OCI-LY7 (cell line): Measurements from ENCODE around the gene PTCH2.

Experiments used
- CTCF ChIP-seq: fragments of 200-600 bp; sonication (generic); conservative IDR thresholded peaks from 2 replicates; pipeline ENCODE4 v1.5.1; 2014; ENCODE audit warnings: mild to moderate bottlenecking, antibody characterized with exemption, low read length, moderate library complexity, mixed read lengths
- EZH2phosphoT487 ChIP-seq: fragments of 200-600 bp; sonication (generic); IDR thresholded peaks from 2 replicates; pipeline ENCODE4 v1.6.1; 2018; ENCODE audit warnings: low read depth, borderline replicate concordance, mild to moderate bottlenecking, mixed run types, antibody characterized with exemption, low read length, moderate library complexity, mixed read lengths

- no peak for TF ChIP-seq CTCF
- TF ChIP-seq EZH2phosphoT487 = no peak
Observed at GRCh38 chr1:44822131-44822701, 20.8 kb downstream of the PTCH2 start.
